Mesothelial cell of epicardium (in vitro differentiated cells): ENCODE measurements around the gene PHACTR3. TPM values are rescaled to one million over a fixed set of nuclear protein-coding genes. Genes with fewer than 3 reads are reported as not detected.

Source experiments
- DNase-seq, 2 experiments: peaks; one replicate each; pipeline ENCODE4 v3.0.0; 2021; ENCODE audit warnings: low spot score in 2 of 2; ENCODE audit not compliant: unreplicated experiment in 2 of 2
- H3K27ac Mint-ChIP-seq: 2 replicates; pipeline ENCODE4 v1.8.0; 2021; ENCODE audit warnings: mixed read lengths
- H3K27me3 Mint-ChIP-seq: 2 replicates; pipeline ENCODE4 v1.8.0; 2021; ENCODE audit warnings: low read depth, mixed read lengths
- H3K36me3 Mint-ChIP-seq: 2 replicates; pipeline ENCODE4 v1.8.0; 2021; ENCODE audit warnings: mixed read lengths
- H3K4me1 Mint-ChIP-seq: 2 replicates; pipeline ENCODE4 v1.8.0; 2021; ENCODE audit warnings: mixed read lengths
- H3K4me3 Mint-ChIP-seq: 2 replicates; pipeline ENCODE4 v1.8.0; 2021; ENCODE audit warnings: mild to moderate bottlenecking, moderate library complexity, mixed read lengths
- H3K9me3 Mint-ChIP-seq: 2 replicates; pipeline ENCODE4 v1.8.0; 2021; ENCODE audit warnings: mixed read lengths
- total RNA-seq: library from RNA; stranded (reverse); gene quantifications from 3 replicates; pipeline ENCODE4 v1.2.1, GENCODE V29; 2021
- TF ChIP-seq, protein P1 (sequence below): fragments of 200-600 bp; sonication (generic); IDR thresholded peaks from one replicate; pipeline ENCODE4 v1.5.0; 2021; ENCODE audit warnings: antibody characterized with exemption; ENCODE audit not compliant: unreplicated experiment

The PHACTR3 gene
- total RNA-seq, 1 donor from 2014 or later, result 0.16 TPM

DNA sequence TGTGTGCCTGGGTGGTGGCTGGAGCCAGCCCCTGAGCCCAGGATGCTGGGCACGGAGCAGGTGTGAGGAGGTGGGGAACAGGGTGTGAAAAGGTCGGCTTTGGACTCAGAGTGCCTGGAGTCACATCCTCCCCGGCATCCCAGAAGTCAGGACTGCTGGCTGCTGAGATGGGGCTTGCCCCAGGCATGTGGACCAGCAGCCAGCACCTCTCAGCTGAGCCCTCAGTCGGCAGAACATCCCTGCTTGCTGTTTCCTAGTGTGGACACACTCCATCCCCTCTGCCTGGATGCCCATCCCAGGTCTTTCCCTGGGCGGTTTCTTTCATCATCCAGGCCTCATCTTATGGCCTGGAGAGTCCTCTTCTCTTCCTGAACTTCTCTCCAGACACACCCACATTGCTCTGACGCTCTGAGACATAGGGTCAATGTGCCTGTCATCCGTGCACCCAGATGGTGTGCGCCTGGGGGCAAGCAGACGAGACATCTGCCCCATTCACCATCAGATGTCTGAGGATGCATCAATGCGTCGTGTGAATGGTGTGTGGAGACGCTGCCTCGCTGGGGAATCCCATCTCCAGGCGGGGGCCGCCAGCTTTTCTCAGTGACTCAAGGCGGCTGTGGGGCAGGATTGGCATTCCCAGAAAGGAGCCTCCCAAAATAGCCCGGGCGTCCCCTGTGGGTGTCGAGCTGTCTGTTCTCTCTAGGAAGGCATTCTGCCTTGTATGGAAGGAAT is 224.9 kb downstream of the PHACTR3 start:
- TF ChIP-seq, protein P1, sequence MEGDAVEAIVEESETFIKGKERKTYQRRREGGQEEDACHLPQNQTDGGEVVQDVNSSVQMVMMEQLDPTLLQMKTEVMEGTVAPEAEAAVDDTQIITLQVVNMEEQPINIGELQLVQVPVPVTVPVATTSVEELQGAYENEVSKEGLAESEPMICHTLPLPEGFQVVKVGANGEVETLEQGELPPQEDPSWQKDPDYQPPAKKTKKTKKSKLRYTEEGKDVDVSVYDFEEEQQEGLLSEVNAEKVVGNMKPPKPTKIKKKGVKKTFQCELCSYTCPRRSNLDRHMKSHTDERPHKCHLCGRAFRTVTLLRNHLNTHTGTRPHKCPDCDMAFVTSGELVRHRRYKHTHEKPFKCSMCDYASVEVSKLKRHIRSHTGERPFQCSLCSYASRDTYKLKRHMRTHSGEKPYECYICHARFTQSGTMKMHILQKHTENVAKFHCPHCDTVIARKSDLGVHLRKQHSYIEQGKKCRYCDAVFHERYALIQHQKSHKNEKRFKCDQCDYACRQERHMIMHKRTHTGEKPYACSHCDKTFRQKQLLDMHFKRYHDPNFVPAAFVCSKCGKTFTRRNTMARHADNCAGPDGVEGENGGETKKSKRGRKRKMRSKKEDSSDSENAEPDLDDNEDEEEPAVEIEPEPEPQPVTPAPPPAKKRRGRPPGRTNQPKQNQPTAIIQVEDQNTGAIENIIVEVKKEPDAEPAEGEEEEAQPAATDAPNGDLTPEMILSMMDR, result no peak
- no peaks in the 10 kb centered on the region for H3K36me3 Mint-ChIP-seq
- no peaks in the 10 kb centered on the region for H3K4me1 Mint-ChIP-seq
- H3K27ac Mint-ChIP-seq, result no peak overlapping the region
- peaks cover 95% of the 10 kb centered on the region for H3K27me3 Mint-ChIP-seq
- H3K9me3 Mint-ChIP-seq, result no peaks in the 10 kb centered on the region
- H3K4me3 Mint-ChIP-seq, result no peak overlapping the region
- no peak for DNase-seq

DNA sequence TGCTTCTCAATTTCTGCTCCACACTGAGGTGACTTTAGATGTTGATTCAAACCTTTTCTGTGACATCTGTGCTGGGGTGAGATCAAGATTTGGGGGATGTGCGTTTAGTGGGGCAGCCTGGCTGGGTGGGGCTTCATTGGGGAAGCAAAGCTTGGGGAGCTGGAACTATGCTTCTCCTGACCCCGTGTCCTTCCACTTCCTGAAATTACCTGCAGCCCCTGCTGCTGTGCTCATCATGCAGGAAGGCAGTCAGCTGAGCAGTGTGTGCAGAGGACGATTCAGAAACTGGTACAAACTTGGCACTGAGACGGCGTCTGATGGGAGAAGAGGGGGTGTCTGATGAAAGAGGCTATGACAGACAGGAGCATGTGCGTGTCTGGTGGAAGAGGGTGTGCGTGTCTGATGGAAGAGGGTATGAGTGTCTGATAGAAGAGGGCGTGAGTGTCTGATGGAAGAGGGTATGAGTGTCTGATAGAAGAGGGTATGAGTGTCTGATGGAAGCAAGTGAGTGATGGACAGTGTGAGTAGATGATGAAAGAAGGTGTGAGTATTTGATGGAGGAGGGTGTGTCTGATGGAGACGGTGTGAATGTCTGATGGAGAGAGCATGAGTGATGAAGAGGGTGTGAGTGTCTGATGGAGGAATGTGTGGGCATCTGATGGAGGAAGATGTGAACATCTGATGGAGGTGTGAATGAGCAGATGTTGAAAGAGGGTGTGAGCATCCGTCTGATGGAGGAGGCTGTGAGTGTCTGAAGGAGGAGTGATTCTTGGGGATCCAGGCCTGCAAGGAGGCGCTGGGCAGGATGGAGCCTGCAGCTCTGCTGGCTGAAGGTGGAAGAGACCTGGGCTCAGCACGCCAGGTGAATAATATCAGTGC is 225.7 kb downstream of the PHACTR3 start:
- DNase-seq, result no peak
- H3K4me3 Mint-ChIP-seq, result no peak overlapping the region
- no peaks in the 10 kb centered on the region for H3K4me1 Mint-ChIP-seq
- TF ChIP-seq, protein P1, result no peak
- H3K27ac Mint-ChIP-seq, result no peak overlapping the region
- no peaks in the 10 kb centered on the region for H3K36me3 Mint-ChIP-seq
- peaks cover 96% of the 10 kb centered on the region for H3K27me3 Mint-ChIP-seq
- no peaks in the 10 kb centered on the region for H3K9me3 Mint-ChIP-seq

DNA sequence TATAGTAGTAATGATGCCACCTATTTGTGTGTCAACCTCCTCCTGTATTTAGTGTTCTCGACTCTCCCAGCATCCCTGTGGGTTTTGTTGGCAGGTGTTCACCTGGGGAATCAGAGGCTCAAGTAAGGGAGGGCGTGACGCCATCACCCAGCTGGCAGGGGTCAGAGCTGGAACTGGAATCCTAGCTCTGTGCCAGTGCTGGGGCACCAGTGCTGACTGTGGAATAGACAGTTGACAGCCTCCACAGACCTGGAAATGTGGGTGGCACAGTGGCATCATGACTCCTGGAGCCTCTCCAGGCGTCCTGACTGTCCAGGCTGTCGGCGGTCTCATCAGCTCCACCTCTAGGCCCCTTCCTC is 226.3 kb downstream of the PHACTR3 start:
- peak in 1 of 2 experiments; percentile 25 for DNase-seq
- Mint-ChIP-seq H3K4me3 (no peak overlapping the region), H3K4me1 (peaks cover 3% of the 10 kb centered on the region), H3K9me3 (no peaks in the 10 kb centered on the region), H3K27me3 (peaks cover 96% of the 10 kb centered on the region), H3K36me3 (no peaks in the 10 kb centered on the region), H3K27ac (no peak overlapping the region)
- TF ChIP-seq, protein P1, result no peak

DNA sequence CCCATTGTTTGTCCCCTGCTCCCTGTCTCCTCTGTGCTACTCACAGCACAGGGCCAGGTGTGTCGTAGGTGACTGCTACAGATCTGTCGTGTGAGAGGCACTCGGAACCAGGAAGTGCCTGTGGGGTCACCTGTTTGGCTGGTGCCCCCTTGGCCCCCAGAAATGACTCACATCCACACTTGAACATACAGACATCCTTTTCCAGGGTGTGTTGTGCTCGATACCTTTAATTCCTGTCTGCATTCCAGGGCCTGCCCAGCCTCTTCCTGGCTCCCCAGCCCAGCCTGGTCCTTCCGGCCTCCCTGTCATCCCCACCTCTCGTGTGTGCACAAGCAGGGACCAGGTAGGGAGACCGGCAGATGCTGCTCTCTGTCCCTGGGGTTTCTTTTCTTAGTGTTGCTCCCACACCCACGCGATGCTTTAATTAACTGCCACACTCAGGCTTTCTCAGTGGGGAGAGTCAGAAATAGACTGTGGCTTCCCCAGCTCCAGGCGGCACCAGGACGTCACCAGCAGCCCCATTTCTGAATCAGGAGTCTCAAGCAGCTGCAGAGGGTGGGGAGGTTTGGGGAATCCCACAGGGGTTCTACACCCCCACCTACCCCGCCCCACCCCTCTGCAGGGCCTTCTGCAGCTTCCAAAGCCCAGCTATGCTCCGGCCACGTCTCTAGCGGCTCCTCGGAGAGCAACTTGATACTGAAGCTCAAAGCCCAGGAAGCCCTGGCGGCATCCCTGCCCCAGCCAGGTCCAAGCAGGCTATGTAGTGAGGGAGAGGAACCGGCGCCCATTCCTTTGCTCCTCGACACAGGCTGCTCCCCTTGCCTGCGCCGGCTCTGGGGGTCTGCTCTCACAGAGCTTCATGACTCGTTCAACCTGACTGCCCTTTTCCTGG is 226.9 kb downstream of the PHACTR3 start:
- Mint-ChIP-seq H3K27me3 (peaks cover 98% of the 10 kb centered on the region), H3K4me1 (peaks cover 9% of the 10 kb centered on the region), H3K4me3 (no peak overlapping the region), H3K27ac (no peak overlapping the region), H3K36me3 (no peaks in the 10 kb centered on the region), H3K9me3 (no peaks in the 10 kb centered on the region)
- DNase-seq, result no peak
- TF ChIP-seq, protein P1, result no peak

DNA sequence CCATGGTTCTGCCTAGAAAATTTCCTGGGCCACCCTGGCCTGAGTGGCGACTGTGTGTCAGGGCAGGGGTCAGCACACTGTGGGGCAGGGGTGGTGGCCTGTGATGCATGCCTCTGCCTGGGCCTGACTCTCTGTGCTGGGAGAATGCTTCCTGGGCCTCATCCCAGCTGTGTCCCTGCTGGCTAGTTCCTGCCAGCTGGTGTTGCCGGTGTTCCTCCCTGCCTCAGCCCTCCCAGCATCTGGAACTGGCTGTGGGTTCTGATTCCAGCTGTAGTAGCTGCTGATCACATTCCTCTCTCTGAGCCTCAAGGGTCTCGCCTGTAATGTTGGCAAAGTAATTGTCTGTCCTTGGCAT is 227.6 kb downstream of the PHACTR3 start:
- Mint-ChIP-seq H3K9me3 (no peaks in the 10 kb centered on the region), H3K36me3 (no peaks in the 10 kb centered on the region), H3K4me1 (peaks cover 12% of the 10 kb centered on the region), H3K27me3 (peaks cover 98% of the 10 kb centered on the region), H3K4me3 (no peak overlapping the region), H3K27ac (no peak overlapping the region)
- TF ChIP-seq, protein P1, result no peak
- DNase-seq, result no peak
